GM19023 (cell line): ENCODE data around the gene ACADS.

Experiments used
- ATAC-seq: cut with Tn5 transposase; IDR thresholded peaks from one replicate; pipeline ENCODE4 v1.9.1; 2021; ENCODE audit warnings: mild to moderate bottlenecking, moderate library complexity; ENCODE audit not compliant: unreplicated experiment

Gene ACADS, protein sequence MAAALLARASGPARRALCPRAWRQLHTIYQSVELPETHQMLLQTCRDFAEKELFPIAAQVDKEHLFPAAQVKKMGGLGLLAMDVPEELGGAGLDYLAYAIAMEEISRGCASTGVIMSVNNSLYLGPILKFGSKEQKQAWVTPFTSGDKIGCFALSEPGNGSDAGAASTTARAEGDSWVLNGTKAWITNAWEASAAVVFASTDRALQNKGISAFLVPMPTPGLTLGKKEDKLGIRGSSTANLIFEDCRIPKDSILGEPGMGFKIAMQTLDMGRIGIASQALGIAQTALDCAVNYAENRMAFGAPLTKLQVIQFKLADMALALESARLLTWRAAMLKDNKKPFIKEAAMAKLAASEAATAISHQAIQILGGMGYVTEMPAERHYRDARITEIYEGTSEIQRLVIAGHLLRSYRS

DNA sequence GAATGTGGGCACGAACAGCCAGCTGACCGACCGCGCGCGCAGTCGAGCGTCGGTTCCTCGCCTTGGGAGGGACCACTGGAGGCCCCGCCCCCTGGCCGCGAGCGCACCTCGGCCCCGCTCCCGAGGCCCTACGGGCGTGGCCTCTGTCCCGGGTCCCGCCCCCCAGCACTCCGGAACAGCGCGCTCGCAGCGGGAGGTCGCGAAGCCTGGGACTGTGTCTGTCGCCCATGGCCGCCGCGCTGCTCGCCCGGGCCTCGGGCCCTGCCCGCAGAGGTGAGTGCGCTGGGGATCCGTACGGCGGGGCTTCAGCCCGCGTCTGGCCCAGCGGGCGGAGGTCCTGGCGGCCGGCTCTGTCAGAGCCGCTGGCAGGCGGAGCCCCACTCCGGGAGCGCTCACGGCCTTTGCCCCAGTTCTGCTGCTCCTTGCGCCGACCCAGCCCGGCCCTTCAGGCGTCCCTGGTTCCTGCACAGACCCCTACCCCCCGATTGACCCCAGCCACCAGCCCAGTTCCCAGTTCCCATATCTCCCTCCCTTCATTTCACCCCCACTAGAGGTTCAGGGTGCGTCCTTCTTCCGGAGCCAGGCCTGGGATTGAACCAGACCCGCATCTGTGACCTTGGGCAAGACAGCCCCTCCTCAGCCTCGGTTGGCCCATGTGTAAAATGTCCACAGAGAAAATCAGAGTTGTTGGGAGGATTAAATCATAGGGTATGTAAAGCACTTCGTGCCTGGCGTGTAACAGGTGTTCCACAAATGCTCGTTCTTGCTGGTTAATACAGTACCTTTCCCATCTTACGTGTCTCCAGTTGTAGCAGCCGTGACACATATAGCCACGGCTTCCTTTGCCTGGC, at the start of gene ACADS:
TSS of gene ACADS (plus strand) at position 168 of the 851 bp plus-strand sequence. CDS start at position 228, 60 bp downstream.
- peak; percentile 96 for ATAC-seq

DNA sequence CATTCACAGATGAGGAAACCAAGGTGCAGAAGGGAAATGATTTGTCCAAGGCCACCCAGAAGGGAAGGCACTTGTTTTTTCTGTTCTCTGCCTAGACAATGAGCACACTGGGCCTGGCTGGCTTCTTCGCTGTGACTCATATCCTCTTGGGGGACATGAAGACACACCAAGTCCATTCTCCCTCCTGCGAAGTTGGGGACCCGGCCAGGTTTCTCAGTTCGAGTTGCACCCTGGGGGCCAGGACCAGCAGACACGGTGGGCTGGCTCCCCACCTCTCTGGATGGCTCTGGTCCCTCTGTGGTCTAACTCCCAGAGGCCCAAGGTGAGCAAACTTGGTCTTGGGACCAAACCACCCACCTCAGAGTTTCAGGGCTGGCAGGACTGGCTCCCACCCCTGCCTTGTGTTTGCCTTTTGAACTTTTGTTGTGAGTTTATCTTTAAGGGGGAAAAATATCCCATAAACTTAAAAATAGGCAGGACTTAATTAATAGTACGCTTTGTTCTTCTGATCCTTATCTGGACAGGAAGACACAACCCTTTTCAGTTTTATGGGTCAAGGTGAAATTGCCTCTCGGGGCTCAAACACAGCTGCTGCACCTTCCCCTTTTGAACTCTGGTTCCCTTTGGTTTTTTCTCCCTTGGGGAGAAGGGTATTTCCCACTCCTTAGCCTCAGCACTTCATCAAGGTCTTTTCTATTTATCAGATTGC, 47.7 kb upstream of the ACADS start:
- ATAC-seq: no peak

DNA sequence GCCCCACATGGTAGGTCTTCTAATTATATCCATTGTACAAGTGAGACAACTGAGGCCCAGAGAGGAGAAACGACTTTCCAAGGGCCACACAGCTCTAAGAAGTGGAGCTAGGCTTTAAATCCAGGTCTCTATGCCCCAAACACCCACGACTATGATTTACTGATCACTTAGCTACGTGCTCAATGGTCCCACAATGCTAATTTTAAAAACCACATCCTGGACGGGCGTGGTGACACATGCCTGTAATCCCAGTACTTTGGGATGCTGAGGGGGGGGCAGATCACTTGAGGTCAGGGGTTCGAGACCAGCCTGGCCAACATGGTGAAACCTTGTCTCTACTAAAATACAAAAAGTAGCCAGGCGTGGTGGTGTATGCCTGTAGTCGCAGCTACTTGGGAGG, 47.1 kb upstream of the ACADS start:
- no peak for ATAC-seq

DNA sequence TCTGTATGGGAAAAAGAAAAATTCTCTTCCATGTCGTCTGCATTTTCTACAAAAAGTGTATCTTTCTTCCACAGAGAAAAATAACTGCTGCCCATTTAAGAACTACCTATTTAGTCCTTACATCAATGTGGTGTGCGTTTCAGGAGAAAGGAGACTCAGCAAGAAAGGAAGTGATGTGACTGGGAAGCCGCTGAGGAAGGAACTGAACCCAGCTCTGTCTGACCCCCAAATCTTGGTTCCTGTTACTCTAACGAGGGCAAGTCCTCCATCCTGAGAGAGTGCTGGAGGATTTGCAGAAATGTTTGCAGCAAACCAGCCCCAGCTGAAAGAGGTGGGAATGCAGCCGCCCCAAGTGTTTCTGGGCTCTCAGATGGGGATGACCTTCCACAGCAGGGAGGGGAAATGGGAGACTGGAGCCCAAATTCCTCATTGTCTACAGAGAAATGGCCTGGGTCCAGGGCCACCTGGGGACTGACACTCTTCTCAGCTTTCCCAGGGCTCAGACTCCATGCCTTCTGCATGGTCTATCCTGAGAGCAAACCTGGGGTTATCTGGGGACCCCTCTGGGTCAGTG, 45.4 kb upstream of the ACADS start:
- ATAC-seq: no peak

DNA sequence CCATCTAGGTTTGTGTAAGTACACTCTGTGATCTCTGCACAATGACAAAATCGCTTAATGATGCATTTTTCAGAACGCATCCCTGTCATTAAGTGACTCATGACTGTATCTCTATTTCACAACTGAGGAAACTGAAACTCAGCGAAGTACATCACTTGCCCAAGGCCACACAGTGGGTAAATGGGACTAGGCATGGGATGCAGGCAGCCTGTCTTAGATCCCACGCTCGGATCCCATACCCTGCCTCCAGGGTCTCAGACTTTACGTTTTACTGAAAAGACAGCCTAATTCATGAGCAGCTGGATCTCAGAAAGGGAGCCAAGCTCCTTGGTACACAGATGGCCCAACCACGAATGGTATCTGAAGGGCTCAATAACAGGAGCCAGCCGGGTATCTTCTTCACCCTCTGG, 41.1 kb upstream of the ACADS start:
- no peak for ATAC-seq

DNA sequence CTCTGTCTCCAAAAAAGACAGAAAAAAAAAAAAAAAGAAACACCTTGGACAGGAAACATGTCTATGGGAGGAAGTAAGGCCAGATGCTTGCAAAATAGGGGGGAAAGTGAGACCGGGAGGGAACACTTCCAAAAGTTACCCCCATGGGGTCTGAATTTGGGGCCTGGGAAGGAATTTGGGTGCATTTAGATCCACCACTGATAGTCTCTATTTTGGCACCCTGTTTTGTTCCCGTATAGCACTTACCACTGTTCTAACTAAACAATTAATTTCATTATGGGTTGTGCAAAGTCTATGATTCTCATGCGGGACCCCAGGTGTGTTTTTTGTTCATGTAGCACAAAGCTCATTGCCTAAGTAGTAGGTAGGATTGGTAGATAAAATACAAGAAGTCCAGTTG, 40.1 kb upstream of the ACADS start:
- no peak for ATAC-seq

DNA sequence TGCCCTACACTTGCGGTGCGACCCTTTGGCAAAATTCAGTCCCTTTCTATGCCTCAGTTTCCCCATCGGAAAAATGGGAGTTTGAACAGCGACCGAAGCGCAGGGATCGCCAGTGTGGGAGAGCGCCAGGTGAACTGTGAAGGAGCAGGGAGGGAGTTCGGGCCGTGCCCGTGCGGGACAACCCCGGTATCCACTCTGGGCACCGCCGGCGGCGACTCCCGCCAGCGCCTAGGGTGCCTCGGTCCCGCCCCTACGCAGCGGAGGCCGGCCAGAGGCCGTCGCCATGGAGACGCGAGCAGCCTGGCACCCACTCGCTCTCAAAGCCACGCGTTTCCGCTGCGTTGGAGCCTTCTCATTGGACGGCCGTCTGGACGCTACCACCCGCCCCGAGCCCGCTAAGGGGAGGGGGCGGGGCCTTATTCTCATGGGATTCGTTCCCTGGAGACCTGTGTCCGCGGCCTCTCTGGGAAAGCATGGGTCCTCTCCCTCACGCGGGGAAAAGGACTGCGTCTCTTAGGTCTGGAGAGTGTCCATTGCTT, 39.4 kb upstream of the ACADS start:
- ATAC-seq: peak; percentile 72

DNA sequence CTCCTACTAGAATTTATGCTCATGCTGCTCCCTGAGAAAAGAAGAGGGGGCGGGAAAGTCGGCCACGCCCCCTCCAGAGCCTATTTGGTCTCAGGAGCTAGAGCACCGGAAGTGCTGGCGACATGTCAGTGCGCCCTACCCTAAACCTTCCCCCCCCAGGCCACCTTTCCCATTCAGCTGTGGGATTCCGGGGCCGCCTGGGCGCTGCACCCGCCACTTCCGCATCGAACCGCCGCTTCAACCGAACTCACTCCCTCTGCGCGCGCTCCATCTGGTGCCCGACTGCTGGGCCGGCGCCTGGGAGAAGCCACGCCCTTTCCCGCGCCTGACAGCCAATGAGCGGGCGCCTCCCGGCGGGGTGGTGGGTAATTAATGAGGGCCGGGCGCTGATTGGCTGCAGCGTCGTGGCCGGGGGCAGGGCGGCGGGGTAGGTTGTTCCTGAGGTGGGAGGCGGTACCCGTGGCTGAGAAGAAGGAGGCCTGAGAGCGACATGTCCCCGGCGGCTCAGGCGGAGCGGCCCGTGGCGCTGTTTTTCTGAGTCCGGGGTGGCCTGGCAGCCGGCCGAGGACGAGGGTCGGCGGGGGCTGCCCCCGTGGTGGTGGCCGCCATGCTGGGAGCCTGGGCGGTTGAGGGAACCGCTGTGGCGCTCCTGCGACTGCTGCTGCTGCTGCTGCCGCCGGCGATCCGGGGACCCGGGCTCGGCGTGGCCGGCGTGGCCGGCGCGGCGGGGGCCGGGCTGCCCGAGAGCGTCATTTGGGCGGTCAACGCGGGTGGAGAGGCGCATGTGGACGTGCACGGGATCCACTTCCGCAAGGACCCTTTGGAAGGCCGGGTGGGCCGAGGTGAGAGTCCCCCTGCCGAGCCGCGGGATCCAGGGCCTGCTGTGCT, 38.7 kb upstream of the ACADS start, which contains the start of gene MLEC:
TSS of gene MLEC (plus strand) at position 460 of the 888 bp plus-strand sequence. CDS start at position 608, 148 bp downstream.
- ATAC-seq: peak; percentile 66

- ATAC-seq: no peak
Observed at GRCh38 chr12:120687578-120688289, 37.9 kb upstream of the ACADS start.

DNA sequence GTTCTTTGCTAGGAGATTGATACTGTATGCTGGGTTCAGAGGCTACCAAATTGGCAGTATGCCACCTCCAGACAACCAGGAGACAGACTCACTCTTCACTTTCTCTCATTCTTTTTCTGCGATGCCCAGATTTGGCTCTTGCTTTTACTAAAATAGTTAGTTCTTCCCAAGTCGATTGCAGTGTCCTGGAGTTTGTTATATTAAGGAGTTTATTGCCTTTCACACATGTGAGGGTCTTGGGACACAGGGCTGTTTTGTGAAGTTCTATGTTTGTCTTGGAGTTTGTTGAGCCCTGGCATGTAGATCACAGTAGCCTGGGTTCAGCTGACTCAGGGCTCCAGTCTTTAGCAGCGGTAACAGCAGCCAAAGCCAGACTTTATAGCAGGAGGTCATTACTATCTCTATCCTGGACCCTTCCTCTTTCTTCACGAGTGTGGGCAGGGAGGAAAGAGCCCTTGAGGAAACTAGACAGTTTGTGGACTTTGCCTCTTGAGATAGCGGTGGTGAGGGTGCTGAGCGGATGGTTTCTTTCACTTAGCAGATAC, 37.0 kb upstream of the ACADS start:
- no peak for ATAC-seq

DNA sequence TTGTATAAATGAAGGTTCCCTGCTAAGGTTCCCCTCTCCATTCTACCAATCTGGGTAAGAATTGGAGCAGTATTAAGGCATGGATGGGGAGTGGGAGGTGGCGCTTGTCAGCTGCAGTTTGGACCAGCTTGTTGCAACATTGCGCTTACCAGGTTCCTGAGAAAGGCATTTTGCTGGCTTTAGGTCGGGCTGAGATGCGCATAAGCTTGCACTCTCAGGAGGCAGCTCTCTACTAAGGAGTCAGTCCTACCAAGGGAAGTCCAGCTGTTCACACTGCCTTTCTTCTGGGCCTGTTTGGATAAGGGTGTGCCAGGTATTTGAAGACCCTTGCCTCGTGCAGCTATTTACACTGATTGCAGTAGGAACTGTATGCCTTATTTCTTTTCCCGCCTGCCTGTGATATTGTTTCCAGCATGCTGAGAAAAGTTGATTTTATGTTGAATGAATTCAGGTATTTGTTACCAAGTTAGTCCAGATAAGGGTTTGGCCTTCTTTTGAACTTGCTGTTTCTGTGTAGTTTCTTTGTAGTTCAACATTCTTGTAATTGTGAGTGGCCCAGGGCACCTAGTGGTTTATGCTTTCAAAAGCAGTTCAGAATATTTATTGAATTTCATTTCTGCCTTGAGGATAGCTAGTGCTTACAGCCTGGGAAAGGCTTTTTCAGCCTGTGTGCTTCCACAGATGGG, 36.1 kb upstream of the ACADS start:
- ATAC-seq: no peak

- no peak for ATAC-seq
Observed at GRCh38 chr12:120690083-120690450, 35.6 kb upstream of the ACADS start.

- ATAC-seq: no peak
Observed at GRCh38 chr12:120690978-120691377, 34.6 kb upstream of the ACADS start.

DNA sequence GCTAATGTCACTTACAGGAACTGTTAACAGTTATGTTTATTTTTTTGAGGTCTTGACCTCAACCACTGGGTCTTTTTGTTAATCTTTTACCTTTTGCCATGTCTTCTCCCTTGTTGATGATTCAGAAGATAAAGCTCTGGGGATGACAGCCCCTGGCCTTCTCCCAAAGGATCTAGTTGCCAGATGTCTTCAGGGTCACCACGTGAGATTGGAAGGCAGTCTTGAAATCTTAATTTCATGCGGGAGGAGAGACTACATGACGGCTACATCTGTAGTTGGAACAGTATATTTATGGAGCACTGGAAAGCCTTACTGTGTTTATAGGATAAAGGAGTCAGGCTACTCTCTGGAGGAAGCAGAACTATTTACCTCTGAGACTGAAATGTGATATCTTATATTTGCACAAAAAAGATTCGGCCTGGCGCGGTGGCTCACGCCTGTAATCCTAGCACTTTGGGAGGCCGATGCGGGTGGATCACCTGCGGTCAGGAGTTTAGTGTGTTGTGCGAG, 33.0 kb upstream of the ACADS start:
- ATAC-seq: no peak

GRCh38 chr12:120693848-120694247, 31.8 kb upstream of the ACADS start:
- no peak for ATAC-seq

GRCh38 chr12:120696626-120697025, 29.0 kb upstream of the ACADS start:
- no peak for ATAC-seq

DNA sequence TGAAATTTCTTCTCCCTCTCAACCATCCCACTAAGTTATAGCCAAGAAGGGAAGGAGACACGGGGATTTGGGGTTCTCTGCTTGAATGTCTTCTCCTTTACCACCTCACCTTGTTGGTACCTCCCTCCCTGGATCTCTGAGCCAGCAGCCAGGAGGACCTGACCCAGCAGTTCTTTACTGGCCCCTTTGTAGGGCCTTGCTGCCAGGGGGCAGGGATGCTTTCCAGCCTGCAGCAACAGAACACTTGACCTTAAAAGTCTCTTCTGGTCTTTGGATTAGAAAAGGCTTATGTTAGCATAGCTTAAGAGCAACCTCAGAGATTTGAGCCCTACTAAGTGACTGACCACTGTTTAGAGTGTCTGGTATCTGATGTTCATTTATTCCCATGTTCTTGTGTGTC, 28.3 kb upstream of the ACADS start:
- no peak for ATAC-seq

GRCh38 chr12:120698665-120699064, 27.0 kb upstream of the ACADS start:
- ATAC-seq: no peak
